ACHN (cell line): Measurements from ENCODE around the gene GSK3B.

ENCODE experiments used
- DNase-seq: peaks from one replicate; pipeline ENCODE4 v3.0.0-alpha.2; 2015
- in situ Hi-C: cut with HindIII; loops from 2 replicates; pipeline ENCODE4 v1.10.0; 2017; ENCODE audit warnings: low sequenced_read_pairs, low pct_ligation_motif_present, low pct_unique_long_range_greater_than_20kb

The GSK3B gene

DNA sequence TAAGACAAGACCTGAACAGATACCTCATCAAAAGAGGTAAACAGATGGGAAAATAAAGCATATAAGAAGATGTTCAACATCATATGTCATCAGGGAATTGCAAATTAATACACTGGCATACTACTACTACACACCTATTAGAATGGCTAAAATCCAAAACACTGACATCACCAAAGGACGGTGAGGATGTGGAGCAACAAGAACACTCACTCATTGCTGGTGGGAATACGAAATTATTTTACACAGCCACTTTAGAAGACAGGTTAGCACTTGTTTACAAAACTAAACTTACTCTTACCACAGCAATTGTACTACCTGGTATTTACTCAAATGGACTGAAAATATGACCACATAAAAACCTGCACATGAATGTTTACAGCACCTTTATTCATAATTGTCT is 119.6 kb downstream of the GSK3B start:
- DNase-seq: no peak
- in situ Hi-C loops: no loop called here

DNA sequence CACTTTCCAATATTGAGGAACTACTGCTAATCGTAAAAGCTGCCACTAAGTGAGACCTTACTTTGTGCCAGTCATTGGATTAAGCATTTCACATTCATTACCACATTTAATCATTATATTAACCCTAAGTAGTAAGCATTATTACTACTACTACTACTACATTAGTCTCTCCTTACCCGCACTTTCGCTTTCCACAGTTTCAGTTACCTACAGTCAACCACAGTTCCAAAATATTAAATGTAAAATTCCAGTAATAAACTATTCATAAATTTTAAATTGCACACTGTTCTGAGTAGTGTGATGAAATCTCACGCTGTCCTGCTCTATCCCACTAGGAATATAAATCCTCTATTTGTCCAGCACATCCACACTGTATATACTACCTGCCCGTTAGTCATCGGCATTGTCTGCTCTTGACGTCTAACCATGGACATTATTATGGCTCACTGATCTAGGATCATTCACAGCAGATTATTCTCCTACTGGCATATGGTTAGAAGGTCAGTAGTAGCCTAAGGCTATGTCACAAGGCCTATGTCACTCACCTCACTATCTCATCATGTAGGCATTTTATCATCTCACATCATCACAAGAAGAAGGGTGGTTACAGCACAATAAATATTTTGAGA is 121.1 kb downstream of the GSK3B start:
- in situ Hi-C loops: no loop called here
- no peak for DNase-seq

DNA sequence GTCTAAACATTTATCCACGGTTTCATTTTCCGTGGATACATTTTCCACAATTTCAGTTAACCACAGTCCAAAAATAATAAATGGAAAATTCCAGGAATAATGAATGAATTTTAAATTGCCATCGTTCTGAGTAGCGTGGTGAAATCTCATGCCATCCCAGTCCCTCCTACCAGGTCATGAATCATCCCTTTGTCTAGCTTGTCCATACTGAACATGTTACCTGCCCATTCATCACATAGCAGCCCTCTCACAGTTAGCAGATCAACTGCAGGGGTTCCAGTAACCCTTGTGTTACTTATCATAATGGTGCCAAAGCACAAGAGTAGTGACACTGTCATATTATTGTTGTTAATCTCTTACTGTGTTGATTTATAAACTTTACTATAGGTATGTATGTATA is 124.5 kb downstream of the GSK3B start:
- in situ Hi-C loops: no loop called here

DNA sequence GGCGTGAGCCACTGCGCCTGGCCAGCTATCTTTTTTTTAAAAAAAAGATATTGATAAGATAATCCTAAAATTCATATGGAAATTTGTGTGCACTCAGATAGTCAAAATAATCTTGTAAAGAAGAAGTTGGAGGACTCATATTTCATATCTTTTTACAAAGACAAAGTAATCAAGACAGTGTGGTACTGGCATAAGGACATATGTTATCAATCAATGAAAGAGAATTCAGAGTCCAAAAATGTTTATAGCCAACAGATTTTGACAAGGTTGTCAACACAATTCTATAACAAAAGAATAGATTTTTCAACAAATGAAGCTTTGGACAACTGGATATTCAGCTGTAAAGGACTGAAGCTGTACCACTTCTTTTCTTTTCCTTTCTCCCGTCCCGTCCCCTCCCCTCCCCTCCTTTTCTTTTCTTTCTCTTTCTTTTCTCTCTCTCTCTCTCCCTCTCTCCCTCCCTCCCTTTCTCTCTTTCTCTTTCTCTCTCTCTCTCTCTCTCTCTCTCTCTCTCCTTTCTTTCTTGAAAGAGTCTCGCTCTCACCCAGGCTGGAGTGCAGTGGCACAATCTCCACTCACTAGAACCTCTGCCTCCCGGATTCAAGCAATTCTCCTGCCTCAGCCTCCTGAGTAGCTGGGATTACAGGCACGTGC is 126.8 kb downstream of the GSK3B start:
- DNase-seq: no peak
- in situ Hi-C loops: no loop called here

More for the DNA sequence above, 124.5 kb downstream of the GSK3B start:
- no peak for DNase-seq

DNA sequence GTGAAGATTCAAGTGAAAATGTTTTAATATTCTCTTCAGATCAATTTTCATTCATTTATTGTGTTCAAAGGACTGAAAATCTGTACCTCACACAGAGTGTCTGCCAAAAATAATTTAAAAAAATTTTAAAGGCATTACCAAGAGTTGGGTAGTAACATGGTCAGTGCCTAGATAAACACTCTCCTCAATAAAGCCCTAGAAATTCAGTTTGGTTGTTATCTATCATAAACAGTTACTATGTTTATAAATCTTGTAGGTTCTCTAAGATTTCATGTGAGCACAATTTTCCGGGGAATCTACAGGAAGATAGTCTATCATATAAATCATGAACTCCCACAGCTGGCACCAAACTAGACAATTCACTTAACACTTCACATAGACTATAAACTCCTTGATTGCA is 128.6 kb downstream of the GSK3B start:
- DNase-seq: no peak
- in situ Hi-C loops: no loop called here

DNA sequence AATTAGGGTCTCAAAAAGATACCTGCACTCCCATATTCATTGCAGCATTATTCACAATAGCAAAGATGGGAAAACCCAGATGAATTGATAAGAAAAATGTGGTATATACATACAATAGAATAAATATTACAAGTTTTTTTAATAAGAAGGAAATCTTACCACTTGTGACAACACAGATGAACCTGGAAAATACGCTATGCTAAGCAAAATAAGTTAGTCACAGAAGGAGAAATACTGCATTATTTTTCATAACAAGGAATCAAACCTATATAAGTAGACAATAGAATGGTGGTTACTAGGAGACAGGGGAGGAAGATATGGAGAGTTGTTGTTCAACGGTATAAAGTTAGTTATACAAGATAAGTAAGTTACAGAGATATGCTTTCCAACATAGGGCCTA is 130.0 kb downstream of the GSK3B start:
- DNase-seq: no peak
- in situ Hi-C loops: no loop called here

DNA sequence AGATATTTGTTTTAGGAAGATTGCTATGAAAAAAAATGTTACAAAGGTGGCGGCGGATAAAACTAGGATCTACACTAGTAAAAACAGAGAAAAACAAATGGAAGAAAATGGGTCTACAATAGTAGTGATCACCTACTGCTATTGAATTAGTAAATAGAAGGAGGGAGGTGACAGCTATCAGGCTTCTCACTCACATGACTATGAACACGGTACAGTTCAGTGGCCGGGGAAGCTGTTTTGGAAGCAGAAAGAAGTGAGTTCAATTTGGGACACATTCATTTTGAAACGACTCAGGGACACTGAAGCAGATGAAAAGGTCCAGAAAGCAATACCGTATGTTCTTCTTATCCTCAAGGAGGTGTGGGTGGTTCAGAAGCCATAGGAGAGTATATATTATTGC is 138.3 kb downstream of the GSK3B start:
- DNase-seq: no peak
- in situ Hi-C loops: no loop called here

DNA sequence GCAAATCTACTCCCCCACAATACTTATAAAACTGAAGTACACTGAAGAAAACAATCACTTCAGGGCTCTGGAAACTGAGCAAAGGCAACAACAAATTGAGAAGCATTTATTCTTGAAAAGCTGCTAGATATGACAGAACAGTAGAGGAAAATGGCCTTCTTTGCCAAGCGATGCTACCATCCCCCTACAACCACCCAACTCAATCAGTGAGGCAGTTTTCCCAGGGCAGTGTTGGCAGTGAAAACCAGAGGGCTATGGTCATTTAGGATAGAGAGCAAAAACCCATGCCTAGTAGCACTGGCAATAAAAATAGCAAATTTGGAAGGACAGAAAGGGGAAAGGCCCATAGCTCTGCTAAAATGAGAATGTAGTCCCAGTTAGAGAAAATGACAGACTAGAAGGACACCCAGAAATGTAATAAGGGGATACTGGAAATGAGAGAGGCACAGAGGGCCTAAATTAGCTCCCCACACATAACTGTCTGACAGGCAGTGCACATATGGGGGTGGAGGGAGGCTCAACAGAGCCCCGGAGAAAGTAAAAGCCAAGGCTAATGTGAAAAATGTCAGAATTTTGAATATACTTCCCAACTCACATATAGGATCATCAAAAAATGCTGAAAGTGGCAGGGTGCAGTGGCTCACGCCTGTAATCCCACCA is 143.5 kb downstream of the GSK3B start:
- in situ Hi-C loops: no loop called here
- no peak for DNase-seq

DNA sequence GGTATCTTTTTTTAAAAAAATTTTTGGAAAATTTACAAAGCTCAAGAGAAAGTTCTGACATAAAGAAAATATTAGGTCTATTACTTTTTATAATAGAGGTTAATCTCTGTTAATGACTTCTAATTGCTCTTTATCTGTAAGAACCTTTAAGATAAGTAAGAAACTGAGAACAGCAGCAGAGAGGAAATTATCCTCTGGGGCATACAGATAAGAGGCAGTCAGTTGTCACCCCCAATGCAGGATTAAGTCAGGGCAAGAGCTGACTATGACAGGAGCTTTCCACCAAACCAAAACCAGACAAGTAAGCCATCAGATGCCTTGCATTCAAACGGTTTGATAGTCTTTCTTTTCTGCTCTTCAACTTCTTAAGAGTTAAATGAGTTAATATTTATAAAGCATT is 149.0 kb downstream of the GSK3B start:
- DNase-seq: no peak

DNA sequence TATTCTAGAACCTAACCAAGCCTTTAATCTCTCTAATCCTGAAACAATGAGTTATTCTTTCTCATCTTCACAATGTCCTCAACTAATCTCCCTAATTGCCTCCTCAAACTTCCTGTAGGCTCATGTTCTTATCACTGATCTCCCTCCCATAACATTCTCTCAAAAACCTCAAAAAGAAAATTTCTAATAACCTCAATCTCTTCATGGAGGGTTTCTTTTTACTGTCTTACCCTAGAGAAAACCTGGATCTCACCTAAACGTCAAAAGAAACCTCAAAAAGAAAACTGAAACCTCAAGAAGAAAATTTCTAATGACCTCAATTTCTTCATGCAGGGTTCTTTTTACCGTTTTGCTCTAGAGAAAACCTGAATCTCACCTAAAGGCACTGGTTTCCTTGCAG is 150.2 kb downstream of the GSK3B start:
- DNase-seq: no peak
- in situ Hi-C loops: no loop called here

More for the DNA sequence above, 149.0 kb downstream of the GSK3B start:
- in situ Hi-C loops: no loop called here

DNA sequence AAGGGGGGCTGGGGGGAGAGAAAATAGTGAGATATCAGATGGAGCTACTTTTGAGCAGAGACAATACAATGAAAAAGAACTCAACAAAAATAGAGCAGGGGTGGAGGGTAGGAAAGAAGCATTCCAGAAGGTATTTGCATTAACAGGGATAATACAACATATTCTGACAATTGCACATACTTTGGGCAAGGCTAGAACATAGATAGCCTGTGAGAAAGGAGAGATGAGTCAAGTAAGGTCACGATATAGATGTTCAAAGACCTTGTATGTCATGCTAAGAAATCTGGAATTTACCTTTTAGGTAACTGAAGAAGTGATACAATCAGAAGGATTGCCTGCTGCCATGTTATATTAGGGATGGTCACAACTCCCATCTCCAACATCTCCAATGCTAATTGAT is 155.2 kb downstream of the GSK3B start:
- in situ Hi-C loops: no loop called here
- DNase-seq: no peak

DNA sequence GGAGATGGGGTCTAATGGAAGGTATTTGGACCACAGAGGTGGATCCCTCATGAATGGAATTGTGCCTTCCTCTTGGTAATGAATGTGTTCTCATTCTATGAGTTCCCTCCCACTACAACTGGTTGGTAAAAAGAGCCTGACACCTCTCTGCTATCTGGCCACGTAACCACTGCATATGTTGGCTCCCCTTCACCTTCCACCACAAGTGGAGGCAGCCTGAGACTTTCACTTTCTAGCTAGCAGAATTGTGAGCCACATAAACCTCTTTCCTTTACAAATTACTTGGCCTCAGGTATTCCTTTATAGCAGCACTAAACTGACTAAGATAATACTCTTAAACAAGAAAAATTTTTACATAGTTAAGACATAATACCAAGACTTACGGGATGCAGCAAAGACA is 157.0 kb downstream of the GSK3B start:
- peak; percentile 14 for DNase-seq
- in situ Hi-C loops: no loop called here

DNA sequence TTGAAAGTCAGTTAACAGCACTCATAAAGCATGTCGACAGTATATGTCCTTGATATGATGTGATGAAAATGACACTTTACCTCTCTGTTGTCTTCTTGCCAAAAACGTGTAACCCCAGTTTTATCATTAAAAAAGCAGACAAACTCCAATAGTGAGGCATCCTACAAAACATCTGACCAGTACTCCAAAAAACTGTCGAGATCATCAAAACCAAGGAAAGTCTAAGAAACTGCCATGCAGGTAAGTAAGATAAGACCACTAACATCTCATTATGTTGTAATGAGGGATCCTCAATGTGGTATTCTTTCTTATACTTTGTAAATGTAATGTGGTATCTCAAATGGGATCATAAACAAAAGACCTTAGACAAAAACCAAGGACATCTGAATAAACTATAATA is 160.0 kb downstream of the GSK3B start:
- DNase-seq: no peak
- in situ Hi-C loops: no loop called here

DNA sequence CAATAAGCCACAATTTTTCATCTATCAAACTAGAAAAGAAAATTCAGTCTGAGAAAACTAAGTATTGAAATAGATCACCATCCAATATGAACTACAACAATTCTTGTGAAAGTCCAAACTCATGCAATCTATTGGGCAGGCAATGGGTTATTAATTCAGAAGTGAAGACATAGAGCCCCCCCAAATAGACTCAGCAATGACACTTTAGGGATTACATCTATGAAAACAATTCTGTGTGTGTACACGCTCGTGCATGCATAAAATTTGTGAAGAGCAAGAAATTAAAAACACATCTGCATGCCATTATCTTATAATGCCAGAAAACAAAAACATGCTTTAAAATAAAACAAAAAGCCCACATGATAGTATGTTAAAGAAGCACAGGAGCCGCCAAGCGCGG is 161.0 kb downstream of the GSK3B start:
- in situ Hi-C loops: no loop called here
- DNase-seq: no peak

DNA sequence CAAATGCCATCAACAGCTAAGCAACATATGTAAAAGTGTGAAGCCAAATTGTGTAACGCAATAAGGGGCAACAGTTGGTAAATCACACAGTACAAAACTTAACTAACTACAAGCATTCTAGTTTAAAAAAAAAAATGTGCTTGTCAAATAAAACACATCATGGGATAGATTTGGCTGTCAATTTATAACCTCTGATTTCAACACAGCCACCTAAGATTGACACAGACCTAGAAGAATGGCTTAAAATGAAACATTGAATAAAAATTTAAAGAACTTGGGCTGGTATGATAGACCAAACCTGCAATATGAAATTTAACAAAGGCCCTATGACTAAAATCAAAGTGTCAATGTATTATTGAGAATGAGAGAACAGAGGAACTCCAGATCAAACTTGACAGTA is 164.0 kb downstream of the GSK3B start:
- in situ Hi-C loops: no loop called here
- no peak for DNase-seq

DNA sequence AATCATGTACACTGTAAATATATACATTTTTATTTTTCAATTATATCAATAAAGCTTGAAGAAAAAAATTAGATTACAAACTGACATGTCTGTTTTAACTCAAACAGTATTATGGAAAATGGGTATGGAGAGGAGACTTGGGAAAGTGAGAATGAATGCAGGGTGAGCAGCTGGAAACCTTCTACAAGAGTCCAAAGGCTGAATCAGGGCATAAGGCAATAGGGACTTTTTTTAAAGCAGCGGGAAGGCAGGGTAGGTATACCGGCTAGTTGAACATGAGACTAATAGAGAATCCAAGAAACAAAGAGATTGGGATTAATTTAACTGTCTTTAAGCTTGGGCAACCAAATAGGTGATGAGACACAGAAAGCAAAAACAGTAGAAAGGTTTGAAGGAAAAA is 167.1 kb downstream of the GSK3B start:
- in situ Hi-C loops: no loop called here
- no peak for DNase-seq

DNA sequence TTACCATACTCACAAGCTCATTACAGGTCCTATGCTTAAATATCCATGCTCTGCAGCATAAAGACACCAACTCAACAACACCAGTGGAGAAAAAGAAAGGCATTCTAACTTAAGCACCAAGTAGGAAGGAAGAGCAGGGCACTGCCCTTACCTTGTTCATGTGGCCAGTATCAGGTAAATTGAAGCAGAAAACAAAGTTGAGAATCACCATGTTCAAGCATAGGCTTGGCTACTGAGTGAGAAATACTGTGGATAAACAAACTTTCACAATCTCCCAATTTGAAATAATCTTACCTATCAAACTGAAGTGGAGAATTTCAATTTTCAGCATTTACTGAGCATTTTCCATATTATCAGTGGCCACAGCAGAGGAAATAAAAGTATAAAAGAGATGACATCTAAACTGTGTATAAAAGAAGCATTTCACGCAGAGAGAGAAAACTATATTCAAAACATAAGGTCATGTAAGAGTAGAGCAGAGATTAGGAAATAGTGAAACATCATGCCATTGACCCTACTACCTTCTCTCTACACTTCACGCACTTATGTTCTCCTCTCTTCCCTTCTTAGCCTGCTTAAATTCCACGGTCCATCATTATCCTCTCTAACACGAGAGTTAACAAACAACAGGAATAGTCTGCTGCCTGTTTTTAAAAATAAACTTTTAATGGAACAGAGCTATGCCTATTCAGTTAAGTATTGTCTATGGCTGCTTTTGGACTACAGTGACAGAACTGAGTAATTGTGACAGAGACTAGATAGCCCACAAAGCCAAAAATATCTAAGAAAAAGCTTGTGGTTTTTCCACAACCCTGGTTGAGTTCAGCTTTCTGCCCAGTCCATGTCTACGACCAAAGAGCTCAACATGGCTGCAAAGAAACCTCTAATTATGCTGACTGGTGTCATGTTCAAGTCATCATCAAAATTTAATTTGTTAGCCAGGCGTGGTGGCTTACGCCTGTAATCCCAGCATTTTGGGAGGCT is 169.8 kb downstream of the GSK3B start:
- in situ Hi-C loops: no loop called here
- DNase-seq: no peak

DNA sequence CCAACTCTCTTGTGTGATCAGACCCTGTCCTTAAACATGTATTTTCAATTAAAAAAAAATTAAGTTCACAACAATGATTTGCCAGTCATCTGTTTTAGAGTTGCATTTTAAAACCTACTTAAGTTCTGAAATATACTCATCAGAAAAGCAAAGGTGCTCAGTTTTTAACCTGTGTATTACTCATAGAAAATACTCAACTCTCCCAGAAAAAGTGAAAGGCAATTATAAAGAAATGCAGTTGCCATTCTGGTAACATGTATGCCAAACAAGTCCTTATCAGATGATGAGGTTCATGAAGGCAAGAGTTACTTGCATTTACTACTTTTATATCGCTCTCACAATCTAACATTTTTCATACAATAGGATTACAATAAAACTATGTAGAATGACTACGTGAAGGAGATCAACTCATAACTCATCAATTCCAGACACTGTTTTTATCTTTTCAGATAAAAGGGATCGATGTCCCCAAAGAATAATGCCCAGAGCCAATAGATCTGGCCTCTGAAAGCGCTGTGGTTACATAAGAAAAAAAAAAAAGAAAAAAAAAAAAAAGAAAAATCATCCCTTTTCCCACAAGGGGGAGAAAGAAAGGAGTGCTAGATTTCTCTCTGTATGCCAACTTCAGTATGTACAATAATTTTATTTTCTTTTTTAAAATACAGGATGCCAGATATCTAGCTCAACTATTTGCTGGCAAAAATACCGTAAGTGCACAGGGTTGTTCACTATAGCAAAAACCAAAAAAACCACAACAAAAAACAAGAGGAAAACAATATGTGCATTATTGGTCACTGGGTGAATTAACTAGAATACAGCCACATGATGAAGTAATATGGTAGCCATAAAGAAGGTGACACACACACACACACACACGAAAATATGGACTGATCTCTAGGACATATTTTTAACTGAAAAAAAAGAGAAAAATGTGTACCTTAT is 175.0 kb downstream of the GSK3B start:
- in situ Hi-C loops: no loop called here
- peak; percentile 6 for DNase-seq
